Effector CD4-positive, alpha-beta T cell (primary cell): ENCODE results near the gene PPOX.
A peak's percentile ranks its signal among the peaks of the same experiment; 100 is the strongest.

Experiments used
- DNase-seq: peaks from one replicate; pipeline ENCODE4 v3.0.0-alpha.2; 2020

PPOX gene

DNA sequence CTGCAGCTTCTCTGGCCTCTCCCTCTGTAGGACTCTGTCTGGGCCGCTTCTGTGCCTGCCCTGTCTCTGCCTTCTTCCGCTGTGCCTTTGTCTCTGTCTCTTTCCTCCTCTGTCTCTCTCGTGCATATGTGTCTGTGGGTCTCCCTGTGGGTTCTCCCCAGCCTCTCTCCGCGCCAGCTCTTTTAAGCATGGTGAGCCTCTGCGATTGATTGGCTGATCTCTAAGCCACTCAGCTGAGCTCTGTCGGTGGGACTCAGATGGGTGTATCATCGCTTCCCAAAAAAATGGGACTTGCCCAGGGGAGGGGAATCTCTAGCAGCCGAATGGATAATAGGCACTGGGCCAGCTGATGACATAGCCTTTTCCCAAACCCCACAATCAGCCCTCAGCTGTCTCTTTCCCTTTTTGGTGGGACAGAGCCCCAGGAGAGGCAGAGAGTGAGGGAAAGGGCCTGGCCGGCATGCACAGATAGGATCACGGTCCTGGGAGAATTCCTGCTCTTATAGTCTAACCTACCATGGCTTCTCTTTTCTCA is 32.7 kb downstream of the PPOX start, which contains the start of gene ADAMTS4:
ADAMTS4 (minus strand) TSS at position 158 of the 535 bp plus-strand sequence. CDS start 427 bp downstream, outside the sequence.
- no peak for DNase-seq

DNA sequence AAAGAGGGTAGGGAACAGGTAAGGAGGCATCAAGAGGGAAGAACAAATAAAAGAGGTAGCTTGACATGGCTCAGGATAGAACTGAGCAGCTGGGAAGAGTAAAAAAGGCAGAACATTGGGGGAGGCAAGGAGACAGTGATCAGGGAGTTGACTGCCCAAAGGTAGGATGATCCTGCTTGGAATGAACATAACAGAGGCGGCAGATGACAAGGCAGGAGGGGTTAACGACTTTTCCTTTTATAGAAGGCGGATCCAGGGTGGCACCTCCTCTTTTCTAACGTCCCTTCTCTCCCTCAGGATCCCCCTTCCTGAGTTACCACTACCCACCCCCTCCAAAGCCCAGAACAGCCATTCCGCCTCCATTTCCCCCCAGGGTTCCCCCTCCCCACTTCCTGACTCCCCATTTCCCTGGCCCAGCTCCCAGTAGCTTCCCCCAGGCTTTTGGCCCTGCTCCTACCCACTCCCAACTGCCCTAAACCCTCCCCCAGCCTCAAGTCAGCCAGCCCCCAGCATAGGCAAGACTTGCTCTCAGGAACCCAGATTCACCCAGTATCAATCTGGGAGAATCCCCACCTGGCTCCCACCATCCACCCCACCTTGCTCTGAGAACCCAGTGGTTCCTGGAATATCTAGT is 33.4 kb downstream of the PPOX start:
- no peak for DNase-seq

DNA sequence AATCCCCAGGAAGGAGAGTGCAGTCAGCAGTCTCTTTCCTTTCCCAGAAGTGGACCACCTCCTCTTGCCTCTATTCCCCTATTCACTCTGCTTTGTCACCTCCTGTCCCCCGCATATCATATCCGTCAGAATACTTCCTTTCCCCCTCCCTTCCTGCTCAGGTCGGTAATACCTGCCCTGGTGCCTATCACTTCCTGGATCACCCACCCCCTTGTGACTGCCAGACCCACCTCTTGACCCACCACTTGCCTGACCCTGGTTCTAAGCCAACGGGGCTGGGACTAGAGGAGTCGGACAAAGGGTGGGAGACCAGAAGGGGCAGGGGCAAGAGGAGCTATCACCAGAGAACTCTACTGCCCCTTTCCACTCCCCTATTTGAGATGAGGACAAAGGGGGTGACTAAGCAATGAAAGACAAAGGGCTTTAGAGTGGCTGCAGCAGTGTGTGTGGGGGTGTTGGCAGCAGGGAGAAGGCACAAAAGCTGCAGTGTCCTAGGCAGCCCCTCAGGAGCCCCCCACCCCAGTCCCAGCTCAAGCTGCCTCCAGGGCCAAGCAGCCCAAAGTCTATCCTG is 34.3 kb downstream of the PPOX start:
- no peak for DNase-seq

DNA sequence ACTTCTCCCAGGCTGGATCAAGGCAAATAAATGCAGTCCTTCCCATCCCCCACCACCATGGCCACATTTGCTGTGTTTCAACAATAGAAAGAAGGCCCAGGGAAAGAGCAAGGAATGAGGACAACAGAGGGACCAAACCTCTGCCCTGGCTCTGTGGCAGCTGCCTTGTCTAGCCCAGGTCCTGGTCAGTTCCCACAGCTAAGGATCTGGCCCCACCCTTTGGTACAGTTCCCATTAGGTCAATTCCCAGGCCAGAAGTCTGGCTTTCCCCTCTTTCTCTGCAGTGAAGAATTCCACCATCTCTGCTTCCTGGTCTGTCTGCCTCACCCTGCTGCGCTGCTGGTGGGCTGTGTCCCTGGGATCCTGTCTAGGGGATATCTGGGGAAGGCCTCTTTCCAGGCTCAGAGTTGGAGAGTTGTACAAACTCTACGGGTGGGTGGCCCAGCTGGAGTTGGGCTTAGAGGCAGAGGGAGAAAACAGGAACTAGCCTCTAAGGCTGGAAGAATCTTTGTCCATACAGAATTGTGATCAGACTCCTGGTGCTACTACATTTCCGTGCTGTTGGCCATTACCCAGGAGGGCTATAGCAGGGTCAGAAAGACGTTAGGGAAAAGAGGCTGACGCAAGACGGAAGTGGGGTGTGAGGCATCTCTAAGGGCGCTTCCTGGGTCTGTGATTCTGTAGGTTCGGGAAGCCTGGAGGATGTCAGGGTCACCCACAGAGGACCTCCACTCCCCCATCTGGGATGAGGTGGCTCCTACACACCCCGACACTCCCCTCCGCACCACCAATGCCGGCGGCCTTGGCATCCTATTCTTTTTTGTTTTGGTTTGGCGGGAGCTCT is 35.0 kb downstream of the PPOX start:
- no peak for DNase-seq

DNA sequence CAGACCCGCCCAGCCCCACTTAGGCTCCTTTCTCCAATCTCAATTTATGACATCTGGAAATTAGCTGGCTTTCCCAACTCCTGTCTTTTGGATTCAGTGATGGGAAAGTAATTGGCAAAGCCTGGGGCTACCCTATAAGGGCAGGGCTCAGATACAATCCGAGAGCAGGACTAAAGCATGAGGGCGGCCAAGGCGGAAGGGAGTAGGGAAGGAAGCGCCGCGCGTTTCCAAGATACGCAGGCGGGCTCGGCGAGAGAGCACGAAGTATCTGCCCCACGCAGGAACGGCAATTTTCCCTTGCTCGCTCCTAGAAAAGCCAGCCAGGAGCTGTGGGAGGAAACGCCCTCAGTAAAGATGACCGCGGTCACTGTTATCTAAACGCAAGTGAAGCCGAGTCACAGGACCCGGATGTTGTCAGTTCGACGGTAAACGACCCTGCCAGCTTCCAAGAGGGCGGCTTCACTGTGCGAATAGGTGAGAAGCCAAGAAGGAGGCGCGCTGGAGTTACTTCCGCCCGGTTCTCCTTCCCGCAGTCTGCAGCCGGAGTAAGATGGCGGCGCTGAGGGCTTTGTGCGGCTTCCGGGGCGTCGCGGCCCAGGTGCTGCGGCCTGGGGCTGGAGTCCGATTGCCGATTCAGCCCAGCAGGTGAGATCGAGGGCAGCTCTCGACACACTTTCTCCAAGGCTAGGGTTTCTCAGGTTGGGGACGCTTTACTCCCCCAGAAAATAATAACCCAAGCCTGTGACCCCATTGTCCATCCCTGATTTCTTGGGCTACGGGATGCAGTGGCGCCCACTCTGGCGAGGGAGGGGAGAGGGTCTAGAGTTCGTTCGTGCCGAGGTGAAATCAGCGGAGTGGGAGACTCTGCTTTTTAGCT is 35.8 kb downstream of the PPOX start, which contains the start of gene NDUFS2:
NDUFS2 (plus strand) TSS at position 532 of the 877 bp plus-strand sequence; CDS start at position 551, 19 bp downstream.
- peak; percentile 96 for DNase-seq

DNA sequence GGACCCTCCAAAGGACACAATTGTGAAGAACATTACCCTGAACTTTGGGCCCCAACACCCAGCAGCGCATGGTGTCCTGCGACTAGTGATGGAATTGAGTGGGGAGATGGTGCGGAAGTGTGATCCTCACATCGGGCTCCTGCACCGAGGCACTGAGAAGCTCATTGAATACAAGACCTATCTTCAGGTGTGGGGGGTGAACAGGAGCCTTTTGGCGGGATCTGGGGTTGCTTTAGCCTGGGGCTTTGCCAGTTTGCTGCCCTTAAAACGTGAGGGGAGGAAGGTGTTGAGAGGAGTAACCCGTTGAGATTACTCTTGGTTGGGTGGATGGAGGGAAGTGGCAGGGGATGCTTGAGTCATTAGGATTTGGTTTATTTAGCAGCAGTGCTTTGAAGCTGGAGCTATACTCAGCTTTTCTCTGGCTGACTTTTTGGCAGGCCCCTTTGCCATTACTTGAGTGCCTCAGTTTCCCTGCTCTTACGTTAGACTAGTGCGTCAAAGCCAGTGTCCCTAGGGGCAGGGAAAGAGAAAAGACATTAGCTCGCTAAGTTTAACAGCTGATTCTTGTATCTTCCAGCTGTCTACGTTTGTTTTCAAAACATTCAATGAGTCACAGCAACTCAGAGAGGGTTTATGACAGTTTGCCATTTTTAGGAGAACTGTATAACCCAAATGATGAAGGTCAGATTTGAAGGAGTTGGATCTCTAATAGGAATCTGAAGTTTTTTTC is 40.4 kb downstream of the PPOX start:
- no peak for DNase-seq

DNA sequence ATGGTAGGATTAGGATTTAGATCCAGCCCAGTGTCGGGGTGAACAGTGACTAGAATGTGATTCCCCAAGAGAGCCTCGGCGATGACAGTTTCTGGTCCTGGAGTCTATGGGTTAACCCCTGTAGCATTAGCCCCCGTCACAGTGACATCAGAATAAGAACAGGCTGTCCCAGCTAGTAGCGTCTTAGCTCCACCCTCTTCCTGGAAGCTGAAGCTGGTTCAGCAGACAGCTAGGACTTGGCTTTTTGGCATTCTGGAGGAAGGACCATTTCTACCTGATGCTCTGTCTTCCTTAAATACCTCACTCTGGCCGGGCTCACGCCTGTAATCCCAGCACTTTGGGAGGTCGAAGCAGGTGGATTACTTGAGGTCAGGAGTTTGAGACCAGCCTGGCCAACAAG is 40.9 kb downstream of the PPOX start:
- no peak for DNase-seq

DNA sequence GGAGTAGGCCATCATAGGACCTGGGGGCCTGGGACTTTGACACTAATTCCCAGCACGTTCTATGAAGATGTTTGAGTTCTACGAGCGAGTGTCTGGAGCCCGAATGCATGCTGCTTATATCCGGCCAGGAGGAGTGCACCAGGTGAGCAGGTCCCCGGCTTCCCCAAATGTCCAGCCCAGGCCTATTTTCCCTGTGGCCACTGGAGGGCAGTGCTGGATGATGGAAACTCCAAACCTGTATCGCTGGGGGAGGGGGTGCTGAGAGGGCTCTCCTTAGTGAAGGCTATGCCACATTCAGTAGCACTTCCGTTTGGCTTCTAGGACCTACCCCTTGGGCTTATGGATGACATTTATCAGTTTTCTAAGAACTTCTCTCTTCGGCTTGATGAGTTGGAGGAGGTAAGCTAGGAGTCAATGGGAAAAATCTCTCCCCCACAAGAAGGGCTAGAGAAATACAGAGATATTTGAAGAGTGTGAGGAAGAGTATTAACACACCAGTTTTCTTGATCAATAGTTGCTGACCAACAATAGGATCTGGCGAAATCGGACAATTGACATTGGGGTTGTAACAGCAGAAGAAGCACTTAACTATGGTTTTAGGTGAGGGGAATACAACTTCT is 43.7 kb downstream of the PPOX start:
- DNase-seq = peak; percentile 64

DNA sequence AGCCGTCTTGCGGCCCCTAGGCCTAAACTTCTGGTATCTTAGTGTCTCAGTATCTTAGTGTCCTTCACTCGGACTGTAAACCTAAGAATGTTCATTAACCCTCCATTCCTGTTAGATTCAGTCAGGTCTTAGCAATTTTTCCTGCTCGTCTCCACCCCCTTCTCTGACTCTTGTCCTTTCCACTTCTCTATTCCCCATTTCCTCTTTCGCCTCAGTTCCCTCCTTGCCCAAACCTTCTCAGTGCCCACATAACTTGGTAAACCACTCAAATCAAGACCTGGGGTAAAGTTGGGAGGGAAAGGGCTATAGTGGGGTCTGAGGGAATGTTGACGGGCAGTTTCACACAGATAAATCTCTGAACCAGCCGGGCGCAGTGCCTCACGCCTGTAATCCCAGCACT is 48.1 kb downstream of the PPOX start:
- no peak for DNase-seq

DNA sequence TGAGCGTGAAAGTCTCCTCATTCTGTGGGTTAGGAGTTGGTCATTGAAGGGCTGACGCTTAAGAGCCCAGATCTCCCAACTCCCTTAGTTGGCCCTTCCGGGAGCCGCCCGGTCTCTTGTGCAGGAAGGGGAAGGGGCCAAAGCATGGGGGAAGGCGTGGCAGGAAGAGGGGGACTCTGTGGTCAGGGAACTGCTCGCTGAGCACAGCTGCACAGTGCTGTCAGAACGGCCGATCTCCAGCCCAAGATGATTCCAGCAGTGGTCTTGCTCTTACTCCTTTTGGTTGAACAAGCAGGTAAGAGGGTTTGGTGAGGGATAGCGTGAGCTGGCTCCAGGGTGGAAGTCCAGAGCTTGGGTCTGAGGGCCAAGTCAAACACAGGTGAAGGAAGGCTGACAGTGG is 48.9 kb downstream of the PPOX start, which contains the start of gene FCER1G:
FCER1G (plus strand) TSS at position 220 of the 400 bp plus-strand sequence; CDS start at position 247, 27 bp downstream.
- no peak for DNase-seq

DNA sequence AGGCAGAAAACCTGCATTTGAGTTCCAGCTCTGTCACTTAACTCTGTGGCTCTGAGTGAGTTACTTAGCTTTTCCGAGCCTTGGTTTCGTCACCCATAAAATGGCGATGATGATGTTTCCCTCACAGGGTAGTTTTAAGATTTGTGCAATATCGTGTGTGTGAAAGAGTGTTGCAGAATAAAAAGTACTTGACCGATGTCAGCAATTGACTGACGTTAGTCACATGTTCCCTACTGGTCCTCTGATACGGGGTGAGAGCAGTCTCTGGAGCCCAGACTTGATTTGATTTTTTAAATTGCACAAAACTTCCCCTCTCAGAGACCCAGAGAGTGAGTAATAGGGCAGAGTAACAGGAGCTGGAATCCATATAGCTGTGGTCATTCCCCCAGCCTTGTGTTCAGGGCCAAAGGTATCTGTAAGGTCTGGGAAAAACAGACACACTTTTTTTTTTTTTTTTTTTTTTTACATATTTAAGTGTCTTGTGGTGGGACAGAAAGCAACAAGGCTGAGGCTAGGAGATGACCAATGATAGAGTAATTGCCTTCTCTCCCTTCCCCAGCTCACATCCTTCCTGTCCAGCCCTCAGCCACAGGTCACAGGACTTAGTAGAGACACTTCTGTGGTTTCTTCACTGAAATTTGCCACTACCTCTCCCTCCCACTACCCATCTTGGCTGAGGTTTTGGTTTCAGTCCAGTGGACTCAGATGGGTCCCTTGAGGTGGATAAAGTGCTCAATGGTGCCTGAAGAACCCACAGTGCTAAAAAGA is 50.9 kb downstream of the PPOX start:
- DNase-seq = no peak

DNA sequence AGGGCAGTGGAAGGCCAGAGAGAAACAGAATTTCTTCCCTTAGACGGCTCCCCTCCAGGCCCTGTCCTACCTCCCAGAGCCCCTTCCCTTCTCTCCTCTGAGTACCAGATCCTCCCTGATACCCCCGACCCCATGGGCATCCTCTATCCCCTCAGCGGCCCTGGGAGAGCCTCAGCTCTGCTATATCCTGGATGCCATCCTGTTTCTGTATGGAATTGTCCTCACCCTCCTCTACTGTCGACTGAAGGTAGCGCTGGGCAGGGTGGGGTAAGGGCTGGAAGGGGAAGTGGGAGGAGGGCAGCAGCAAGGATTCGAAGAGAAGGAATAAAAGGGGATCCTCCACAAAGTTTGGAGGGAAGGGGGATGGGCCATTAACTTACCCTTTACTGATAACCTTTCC is 51.6 kb downstream of the PPOX start:
- DNase-seq = no peak

DNA sequence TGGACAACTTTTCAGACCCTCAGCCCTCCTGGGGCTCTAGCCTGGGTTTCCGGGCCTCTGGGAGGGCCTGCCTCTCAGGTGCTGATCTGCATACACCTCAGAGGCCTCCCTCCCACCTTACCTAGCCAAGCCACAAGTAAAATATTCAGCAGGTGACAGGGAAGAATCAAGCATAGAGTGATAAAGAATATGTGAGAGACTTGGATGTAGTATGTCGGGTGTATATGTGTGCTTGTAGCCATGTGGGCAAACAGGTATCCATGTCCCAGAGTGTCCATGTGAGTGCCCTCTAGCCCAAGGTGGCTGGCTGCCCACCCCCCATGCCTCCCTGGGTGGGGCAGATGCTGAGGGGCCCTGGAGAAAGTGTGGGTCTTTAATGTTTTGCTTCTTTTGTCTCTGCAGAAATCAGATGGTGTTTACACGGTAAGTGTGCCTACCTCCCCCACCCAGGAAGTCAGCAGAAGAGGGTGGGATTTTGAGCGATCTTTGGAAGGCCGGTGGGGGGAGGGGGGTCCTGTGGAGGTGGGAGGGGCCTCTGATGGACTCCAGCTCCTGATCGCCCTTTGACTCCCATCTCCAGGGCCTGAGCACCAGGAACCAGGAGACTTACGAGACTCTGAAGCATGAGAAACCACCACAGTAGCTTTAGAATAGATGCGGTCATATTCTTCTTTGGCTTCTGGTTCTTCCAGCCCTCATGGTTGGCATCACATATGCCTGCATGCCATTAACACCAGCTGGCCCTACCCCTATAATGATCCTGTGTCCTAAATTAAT is 52.3 kb downstream of the PPOX start:
- no peak for DNase-seq

DNA sequence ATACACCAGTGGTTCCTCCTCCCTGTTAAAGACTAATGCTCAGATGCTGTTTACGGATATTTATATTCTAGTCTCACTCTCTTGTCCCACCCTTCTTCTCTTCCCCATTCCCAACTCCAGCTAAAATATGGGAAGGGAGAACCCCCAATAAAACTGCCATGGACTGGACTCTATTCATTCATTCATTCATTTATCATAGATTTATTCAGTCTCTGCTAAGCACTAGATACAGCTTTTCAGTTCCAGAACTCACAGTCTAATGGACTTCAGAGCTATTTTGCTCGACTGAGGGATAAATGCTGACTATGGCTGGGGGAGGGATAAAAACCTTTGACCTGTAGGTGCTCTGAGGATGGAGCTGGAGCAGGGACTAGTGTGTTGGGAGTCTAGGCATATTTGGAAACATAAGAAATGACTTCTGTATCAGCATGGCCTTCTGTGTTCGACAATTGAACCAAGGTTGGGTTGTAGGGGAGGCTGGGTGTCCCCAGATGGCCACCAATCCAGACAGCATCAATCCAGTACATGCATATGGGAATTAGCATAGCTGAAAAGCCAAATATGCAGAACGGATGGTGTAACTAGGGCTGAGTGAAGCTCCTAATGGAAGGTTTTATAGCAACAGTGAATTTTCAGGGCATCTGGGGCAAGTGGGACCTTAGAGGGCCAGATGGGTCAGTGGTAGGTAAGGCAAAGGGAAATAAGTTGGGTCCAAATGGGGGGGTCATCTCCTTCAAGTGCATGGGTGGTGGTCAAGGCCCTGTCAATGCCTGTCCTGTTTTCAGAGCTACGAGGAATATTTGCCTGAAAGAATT is 53.1 kb downstream of the PPOX start:
- no peak for DNase-seq

DNA sequence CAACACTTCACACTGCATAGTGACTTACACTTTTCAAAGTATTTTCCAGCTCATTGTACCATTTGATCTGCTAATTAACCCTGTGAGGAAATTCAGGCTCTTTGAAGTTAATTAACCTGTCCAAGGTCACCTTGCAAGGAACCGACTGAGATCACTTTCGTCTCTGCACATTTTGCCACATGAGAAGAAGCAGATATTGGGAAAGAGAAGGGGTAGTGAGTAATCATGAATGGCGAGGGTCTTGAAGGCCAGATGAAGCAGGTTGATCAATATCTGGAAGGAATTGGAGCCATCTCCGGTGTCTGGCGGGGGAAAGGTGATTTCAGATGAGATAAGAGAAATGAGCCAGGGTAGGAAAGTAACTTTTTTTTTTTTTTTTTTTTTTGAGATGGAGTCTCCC is 53.8 kb downstream of the PPOX start:
- DNase-seq = no peak
